Stimulated activated CD4-positive, alpha-beta T cell treated with anti-CD3 and anti-CD28 coated beads, Interleukin-4, amount 100 ng/mL, for 48 hours (primary cell): ENCODE measurements around the gene CETP.
A peak's percentile ranks its signal among the peaks of the same experiment; 100 is the strongest.
"Not testable (repeated sequence)": the region's sequence is repeated elsewhere in the genome, so short reads cannot be mapped to it uniquely, and the experiment has no call there.

Experiments used
- DNase-seq, 2 donors: peaks; one replicate each; pipeline ENCODE4 v3.0.0-alpha.2; 2020; ENCODE audit warnings: low read depth in 2 of 2

The CETP gene

DNA sequence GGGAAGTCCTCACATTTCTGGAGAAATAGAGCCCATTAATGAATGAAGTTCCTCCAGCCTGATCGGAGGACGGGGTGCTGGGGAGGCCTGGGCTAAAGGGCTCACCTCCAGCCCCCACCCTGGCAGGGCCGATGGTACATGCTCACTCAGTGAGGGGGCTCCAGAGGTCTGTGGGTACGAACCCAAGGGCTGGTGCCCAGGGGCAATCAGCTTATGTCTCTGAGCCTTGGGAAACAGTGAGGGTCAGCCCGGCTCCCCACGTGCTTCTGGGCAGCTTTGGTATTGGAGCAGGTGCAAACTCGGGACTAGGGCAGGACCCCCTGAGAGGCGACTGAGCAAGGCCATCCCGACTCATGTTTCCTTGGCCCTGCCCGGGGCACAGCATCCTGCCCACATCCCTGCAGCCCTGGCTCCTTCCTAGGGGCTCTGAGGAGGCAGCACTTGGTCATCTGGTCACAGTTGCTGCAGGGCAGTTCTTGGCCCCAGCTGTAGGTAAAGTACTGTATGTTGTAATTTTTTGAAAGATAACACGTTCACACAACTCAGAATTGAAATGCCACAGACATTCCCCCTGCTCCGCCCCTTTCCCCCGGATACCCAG lies 969 bp upstream of the CETP start:
- no peak for DNase-seq

DNA sequence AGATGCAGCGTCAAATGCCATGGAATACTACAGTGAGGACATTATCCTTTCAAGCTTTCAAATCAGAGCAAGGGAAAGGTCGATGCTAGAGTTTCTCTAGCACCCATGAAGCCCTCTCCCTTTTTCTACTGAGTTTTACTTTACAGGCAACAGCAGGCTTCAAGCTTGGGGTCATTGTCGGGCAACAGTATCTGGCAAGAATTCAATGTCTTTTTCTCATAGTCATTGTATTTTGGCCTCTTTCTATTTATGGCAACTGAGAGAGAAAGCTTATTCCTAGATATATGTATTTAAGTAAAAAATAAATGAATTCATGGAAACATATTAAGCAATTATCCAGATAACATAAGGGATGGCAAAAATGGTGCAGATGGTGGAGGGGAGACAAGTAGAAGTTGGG lies 364 bp upstream of the CETP start:
- DNase-seq, result no peak

DNA sequence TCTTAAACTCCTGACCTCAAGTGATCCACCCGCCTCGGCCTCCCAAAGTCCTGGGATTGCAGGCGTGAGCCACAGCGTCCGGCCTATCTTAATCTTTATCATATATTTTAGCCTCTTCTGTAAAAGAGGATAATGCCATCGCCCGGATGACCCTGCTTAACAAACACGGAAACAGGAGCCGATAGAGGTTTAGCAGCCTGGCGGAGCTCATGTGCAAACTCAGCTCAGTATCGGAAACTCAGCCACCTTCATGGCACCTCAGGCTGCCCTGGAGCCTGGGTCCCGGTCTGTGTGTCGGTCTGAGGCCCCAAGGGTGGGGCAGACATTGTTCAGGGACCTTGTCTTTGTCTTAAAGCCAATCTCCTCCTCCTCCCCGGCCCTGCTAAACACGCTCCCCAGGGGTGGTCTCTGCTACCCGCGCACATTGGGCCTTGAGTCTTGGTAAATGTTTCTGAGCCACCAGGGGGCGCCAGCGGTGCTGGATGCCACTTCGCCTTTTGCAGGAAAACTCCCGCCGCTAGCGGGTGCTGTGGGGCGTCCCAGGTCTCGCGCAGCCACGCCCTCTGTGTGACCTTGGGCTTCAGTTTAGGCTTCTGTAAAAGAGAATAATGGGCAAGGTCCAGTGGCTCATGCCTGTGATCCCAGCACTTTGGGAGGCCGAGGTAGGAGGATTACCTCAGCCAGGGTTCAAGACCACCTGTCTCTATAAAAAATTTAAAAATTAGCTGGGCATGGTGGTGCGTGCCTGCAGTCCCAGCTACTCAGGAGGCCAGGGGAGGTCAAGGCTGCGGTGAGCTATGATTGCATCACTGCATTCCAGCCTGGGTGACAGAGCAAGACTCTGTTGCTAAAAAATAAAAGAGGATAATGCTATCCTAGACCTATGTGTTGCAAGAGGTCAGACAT lies 2.7 kb downstream of the CETP start:
- peak; percentile 97 to 98 for DNase-seq

DNA sequence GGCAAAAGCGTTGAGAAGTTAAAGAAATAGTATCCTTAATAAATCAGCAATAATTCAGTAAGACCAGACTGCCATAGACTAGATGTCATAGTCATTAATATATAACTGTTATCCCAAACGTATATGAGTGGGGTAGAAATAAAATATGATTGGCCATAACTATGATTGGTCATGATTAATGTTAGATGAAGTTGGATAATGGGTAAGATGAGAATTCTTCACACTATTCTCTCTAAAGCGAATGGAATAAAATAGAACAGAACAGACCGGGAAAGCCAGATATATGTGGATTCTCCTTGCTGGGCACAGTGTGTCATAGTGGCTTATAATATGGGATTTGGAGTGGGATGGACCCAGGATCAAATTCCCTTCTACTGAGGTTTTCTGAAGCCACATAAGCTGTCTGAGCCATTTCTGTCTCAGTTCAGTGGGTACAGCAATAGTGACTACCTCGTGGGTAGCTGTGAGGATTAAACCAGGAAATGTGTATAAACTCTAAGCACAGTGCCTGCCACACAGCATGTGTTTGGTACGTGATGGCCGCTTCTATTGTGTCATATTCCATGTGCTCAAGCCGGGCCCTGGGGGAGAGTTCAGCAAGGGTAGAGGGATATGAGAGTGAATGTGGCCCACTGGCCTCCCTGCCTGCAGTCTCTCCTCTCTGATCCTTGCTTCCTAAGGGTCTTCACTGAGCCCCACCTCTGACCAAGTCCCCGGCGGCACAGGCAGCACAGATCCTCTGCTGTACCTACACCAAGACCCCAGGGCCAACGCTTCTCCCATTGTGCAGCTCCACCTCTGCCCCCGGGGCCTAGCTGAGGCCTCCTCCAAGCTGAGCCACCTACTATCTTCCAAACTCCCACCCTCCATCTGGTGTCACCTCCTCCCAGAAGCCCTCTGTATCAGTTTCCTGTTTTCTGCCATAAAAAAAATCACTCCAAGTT lies 3.7 kb downstream of the CETP start:
- DNase-seq, result no peak

DNA sequence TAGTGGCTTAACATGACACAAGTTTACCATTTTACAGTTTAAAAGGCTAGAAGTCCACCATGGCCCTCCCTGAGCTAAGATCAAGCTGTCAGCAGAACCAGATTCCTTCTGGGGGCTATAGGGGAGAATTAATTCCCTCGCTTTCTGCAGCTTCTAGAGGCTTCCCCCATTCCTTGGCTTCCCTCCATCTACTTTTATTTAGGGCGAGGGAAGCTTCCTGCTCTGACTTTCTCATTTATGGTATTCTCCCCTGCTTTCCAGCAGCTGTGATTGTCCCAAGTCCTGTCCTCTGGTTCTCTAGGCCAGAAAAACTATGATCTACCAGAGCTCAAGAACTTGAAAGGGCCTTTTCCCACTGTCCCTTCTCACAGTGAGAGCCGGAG lies 4.3 kb downstream of the CETP start:
- DNase-seq, result no peak

DNA sequence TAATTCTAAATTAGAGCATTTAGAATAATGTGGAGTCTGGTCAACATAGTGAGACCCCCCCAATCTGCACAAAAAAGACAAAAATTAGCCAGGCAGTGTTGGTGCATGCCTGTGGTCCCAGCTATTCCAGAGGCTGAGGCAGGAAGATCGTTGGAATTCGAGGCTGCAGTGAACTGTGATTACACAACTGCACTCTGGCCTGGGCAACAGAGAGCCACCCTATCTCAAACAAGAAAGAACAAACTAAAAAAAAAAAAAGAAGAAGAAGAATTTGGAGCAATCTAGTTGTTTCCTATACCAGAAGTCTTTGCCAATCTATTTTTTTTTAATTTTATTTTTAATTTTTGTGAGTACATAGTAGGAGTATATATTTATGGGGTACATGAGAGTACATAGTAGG lies 6.0 kb downstream of the CETP start:
- no peak for DNase-seq

DNA sequence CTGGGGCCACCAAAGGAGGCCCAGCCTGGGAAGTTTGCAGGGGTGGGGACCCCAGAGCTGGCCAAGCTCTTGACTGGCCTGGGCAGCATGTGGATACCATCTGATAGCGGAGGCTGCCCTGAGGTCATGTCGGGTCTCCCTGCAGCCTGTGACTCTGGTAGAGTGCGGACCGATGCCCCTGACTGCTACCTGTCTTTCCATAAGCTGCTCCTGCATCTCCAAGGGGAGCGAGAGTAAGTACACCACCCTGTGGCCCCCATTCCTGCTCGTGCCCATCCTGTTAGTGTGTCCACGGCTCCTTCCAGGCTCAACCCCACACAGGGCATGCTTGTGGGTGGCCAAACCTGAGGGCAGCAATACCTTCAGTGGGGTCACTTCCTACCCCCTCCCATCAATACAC lies 8.0 kb downstream of the CETP start:
- no peak for DNase-seq

DNA sequence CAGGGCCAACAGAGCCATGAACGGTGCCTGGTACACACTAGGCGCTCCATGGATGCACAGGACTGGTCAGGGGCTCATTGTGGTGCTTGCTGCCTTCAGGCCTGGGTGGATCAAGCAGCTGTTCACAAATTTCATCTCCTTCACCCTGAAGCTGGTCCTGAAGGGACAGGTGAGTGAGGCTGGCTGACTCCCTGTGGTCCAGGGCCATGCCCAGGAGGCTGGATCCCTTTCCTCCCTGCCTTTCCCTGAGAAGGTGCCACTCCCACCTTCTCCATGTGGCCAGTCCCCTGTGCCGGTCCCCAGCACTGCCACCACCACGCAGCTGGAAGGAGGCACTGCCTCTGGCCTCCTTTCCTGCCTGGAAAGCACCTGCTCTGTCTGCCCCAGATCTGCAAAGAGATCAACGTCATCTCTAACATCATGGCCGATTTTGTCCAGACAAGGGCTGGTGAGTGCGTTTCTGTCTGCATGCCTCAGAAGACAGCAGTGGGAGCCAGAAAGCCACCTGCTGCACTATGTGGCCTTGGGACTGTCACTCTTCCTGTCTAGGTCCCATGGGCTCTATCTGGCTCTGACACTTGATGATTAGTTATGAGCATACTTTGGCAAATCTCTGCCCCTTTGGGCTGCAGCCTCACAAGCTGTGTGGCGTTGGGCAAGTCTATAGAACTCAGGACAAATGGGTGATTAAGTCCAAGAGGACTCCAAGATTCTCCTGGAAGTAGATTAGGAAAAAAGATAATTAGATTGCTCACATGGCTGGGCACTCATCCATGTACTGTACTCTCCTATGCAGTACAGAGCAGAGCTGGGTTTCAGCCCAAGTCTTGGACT lies 9.4 kb downstream of the CETP start:
- DNase-seq, result no peak

DNA sequence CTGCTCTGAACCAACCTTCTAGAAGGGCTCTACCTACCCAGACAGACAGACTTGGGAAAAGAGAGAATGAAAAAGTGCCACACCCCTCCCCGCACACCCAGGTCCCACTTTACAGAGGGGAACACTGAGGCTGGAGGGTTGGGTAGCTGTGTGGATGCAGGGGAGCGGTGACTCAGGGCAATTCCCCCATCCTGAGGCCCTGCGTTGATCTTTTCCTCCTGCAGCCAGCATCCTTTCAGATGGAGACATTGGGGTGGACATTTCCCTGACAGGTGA lies 10.0 kb downstream of the CETP start:
- DNase-seq, result no peak

DNA sequence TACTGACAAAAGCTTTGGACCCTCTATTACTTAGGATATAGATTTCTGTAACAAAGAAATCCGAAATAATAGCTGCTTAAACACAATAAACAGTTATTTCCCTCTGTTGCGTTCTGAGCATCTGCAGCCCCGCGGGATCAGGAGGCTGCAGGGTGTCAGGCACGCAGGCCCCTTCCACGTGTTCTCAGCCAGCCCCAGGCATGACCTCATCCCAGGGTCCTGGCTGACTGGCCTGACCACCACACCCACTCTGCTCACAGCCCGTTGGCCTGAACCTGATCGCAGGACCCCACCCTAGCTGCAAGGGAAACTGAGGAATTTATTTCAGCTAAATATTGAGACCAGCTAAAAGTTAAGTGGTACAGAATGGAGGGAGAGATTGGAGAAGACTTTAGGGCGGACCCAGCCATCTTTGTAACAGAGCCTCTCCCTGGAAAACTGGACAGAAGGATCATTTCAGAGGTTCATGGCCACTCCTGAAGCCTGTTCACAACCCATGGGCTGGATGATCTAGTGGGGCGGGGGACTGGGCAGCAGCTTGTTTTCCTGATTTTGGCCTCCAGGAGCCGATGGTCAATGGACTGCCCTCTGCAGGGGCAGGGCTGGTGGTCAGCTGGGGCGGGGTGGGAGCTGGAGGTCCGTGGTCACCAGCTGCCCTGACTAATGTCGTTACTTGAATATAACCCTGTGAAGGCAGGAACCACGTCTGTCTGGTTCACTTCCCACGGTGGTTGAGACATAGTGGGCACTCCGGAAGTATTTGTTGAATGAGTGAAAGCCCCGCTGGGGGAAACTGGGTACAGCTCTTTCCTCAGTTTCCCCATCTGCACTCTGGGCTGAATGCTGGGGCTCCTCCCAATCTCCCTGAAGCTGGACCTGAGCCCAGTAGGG lies 10.9 kb downstream of the CETP start:
- DNase-seq, result no peak

DNA sequence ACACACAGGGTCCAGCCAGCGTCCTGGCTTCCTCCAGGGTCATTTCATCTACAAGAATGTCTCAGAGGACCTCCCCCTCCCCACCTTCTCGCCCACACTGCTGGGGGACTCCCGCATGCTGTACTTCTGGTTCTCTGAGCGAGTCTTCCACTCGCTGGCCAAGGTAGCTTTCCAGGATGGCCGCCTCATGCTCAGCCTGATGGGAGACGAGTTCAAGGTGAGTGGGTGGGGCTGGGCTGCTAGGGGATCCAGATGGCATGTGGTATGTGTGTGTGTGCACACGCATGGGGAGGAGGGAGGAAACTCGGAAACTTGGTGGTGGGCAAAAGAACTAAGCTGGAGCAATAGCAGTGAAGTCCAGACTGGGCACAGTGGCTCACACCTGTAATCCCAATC lies 11.5 kb downstream of the CETP start:
- no peak for DNase-seq

DNA sequence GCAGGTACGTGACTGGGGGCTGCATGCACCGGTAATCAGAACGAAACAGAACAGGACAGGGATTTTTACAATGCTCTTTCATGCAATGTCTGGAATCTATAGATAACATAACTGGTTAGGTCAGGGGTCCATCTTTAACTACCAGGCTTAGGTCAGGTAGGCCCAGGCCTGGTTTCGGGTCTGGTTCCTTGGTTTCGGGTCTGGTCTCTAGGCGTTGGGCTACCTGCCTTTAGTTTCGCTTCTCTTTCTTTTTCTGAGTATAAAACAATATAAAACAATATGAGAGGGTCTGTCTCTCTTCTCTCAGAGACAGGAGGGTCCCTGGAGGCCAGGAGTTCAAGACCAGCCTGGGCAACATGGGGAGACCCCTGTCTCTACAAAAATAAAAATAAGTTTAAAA lies 12.1 kb downstream of the CETP start:
- not testable (repeated sequence) for DNase-seq

DNA sequence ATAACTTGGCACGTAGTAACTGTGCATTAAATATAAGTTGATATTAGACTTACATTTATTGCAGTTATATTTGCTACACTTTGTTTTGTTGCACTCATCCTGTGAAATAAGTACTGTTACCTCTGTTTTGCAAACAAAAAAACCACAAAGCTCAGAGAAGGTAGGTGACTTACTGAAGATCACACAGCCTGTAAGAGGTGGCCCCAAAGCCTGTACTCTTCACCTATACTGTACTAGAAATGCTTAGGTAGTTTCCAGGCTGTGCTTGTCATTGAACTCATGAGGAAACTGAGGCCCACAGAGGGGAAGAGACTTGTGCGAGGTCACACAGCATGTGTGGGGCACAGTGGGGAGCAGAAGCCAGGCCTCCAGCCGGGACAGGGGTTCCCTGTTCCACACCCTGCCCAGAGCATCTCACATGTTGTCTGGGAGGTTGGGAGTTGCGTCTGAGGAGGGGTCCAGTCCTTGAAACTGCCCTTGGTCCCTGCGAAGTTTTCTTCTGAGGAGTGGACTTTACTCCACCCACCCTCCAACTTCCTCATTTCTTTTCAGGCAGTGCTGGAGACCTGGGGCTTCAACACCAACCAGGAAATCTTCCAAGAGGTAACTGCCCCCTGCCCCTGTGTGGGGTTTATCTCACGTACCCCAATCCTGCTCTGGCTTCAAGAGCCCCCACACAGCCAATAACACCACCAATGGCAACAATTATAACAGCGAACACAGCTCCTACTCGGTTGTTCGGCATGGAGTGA lies 13.0 kb downstream of the CETP start:
- no peak for DNase-seq

DNA sequence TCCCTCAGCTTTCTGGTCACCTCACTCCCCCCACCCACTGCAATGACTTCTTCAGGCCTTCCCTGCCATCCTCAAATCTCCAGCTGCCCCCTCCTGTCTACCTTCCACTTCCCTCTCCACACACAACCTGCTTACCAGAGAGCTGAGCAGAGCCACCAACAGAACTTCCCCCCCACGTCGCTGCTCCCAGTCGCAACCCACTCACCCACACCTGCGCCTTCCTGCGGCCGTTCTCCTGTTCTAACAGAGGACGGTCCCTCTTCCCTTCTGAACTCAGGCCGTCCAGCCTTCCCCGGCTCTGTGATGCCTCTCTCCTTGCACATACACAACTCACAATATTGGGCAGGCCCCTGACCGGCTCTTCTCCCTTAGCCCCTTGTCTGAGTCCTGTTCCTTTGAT lies 14.0 kb downstream of the CETP start:
- DNase-seq, result no peak

DNA sequence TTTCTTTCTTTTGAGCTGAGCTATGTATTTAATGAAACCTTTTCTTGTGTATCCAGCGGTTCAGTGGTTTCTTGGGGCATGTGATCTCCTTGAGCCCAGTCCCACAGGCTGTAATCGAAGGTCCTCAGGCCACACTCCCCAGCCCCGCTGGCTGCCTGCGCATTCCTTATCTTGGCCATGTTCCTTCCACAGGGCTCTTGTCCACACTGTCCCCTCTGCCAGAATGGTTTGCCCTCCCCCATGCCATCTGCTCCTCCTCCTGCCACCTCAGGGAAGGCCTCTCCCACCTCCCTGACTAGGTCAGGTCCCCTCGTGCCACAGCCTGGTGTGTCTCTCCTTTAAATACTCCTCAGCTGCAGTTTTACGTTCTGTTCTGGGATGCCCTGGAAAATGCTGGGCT lies 15.5 kb downstream of the CETP start:
- DNase-seq, result no peak

DNA sequence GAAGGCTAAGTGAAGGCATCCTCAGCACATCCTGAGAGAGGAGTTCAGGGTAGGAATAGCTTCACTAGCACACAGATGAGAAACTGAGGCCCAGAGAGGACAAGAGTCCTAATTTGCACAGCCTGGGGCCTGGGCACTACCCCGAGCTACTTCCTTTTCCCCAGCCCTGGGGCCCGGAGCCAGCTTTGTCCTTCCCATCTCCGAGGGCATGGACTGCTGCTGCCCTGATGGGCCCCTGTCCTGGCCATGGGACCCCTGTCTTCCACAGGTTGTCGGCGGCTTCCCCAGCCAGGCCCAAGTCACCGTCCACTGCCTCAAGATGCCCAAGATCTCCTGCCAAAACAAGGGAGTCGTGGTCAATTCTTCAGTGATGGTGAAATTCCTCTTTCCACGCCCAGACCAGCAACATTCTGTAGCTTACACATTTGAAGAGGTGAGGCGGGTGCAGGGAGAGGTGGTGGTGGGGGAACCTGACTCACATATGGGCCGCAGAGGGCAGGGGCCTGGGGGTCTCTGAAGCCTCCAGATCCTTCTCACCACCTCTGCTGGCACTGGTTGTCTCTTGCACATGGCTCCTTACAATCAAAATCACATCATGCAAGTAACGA lies 16.2 kb downstream of the CETP start:
- DNase-seq, result no peak

DNA sequence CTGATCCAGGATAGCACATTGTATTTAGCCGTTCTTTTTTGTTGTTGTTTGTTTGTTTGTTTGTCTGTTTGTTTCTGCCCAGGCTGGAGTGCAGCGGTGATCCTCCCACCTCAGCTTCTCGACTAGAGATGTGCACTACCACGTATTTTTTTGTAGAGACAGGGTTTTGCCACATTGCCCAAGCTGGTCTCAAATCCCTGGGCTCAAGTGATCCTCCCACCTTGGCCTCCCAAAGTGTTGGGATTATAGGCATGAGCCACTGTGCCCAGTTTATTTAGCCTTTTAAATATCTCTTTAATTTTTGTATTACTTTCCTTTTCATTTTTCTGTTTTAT lies 18.4 kb downstream of the CETP start:
- no peak for DNase-seq

DNA sequence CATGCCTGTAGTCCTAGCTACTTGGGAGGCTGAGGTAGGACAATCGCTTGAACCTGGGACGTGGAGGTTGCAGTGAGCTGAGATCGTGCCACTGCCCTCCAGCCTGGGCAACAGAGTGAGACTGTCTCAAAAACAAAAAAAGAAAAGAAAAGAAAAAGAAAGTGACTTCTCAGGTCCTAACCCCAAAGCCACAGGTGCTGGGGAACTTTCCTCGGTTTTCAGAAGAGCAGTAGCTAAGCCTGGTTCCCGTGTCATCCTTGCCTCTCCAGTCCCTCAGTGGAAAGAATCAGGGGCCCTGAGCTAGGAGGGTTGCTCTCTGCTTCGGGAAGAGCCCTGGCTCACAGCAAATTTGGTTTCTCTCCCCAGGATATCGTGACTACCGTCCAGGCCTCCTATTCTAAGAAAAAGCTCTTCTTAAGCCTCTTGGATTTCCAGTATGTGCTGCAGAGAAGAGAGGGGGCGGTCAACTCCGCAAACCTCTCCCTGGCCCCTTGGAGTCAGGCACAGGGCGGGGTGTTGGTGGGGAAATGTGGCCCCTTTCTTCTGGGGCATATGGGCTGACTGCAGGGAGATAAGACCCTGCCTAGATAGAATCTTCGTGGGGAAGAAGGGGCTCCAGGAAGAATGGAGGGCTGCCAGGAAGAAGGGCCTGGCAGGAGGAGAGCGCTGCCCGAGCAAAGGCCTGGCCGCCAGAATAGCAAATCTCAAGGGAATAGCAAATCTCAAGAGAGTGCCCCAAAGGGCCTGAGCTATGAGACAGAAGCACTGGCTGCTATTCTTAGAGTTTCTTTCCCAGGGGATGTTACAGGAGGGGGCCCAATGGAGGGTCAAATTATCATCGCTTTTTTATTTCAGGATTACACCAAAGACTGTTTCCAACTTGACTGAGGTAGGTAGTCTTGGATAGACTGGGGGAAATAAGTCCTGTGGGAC lies 19.3 kb downstream of the CETP start:
- DNase-seq, result no peak
